A549 treated with RU486 at 1 μM for 4 hours (cell line): ENCODE measurements around the gene LRRC4C. TPM values are rescaled to one million over a fixed set of nuclear protein-coding genes. Genes with fewer than 3 reads are reported as not detected.

Experiments used
- total RNA-seq: library from RNA; stranded (reverse); fragments of 200-300 nt; extraction: Qiagen RNA extraction; gene quantifications from 5 replicates; pipeline ENCODE4 v1.2.3, GENCODE V29; 2022; ENCODE audit warnings: low read depth

The LRRC4C gene
- not detected in 5 replicates for total RNA-seq

GRCh38 chr11:41459465-41460401 lies at the start of gene LRRC4C:
LRRC4C (minus strand) TSS chr11:41459652.

